HEK293 (cell line): ENCODE data around the gene FAM43A.

Source experiments
- CTCF ChIA-PET: fragments of 350-600 bp; formaldehyde crosslinking; extraction: SDS; loops from one replicate; lab custom pipeline; 2021; ENCODE audit warnings: antibody characterized with exemption; lab: Yijun Ruan, JAX
- POLR2A ChIA-PET: fragments of 300-600 bp; formaldehyde crosslinking; extraction: SDS; loops from one replicate; lab custom pipeline; 2020; ENCODE audit warnings: antibody characterized with exemption, inconsistent platforms; lab: Yijun Ruan, JAX
- H3K27ac ChIP-seq: fragments of 200-500 bp; sonication (Bioruptor generic); 2 replicates; pipeline ENCODE4 v1.5.1; 2014; ENCODE audit warnings: low read depth, low read length, control low read depth, inconsistent platforms; ENCODE audit errors: extremely low read depth
- H3K36me3 ChIP-seq, 2 experiments: fragments of 200-500 bp in 1 of 2; sonication (Bioruptor generic) in 1 of 2; 1 replicate in 1 of 2; 2 replicates in 1 of 2; pipeline ENCODE4 v1.5.1; 2014 to 2017; ENCODE audit warnings: inconsistent platforms in 2 of 2, low read length in 2 of 2; ENCODE audit not compliant: control insufficient read depth in 2 of 2, insufficient read depth in 1 of 2
- H3K4me1 ChIP-seq: fragments of 200-500 bp; sonication (Bioruptor generic); 2 replicates; pipeline ENCODE4 v1.5.1; 2014; ENCODE audit warnings: mild to moderate bottlenecking, low read length, inconsistent platforms; ENCODE audit not compliant: control insufficient read depth, insufficient read depth
- H3K4me3 ChIP-seq: 2 replicates; pipeline ENCODE4 v1.5.1; 2011; ENCODE audit warnings: low read depth, mild to moderate bottlenecking, control low read depth, low read length, moderate library complexity
- H3K9me3 ChIP-seq: fragments of 200-500 bp; sonication (Bioruptor generic); 2 replicates; pipeline ENCODE4 v1.5.1; 2014; ENCODE audit warnings: low read depth, low read length, inconsistent platforms; ENCODE audit not compliant: control insufficient read depth, insufficient read depth
- BCL11B ChIP-seq: fragments of 450-650 bp; formaldehyde crosslinking; IDR thresholded peaks from 2 replicates; pipeline ENCODE4 v1.5.1; 2016; ENCODE audit warnings: low read depth, missing biosample characterization, missing genetic modification characterization
- GLI2 ChIP-seq: fragments of 450-650 bp; formaldehyde crosslinking; IDR thresholded peaks from 2 replicates; pipeline ENCODE4; 2017; ENCODE audit warnings: missing biosample characterization, missing genetic modification characterization, low read depth, borderline replicate concordance
- HOXA7 ChIP-seq: sonication (generic); formaldehyde crosslinking; IDR thresholded peaks from 2 replicates; pipeline ENCODE4 v1.8.1; 2022; ENCODE audit warnings: missing genetic modification reagents, borderline replicate concordance
- WT1 ChIP-seq: fragments of 450-650 bp; formaldehyde crosslinking; IDR thresholded peaks from 2 replicates; pipeline ENCODE4 v1.5.1; 2016; ENCODE audit warnings: missing biosample characterization, missing genetic modification characterization
- ZBTB8A ChIP-seq: fragments of 450-650 bp; formaldehyde crosslinking; IDR thresholded peaks from 2 replicates; pipeline ENCODE4 v1.5.1; 2016; ENCODE audit warnings: missing biosample characterization, missing genetic modification characterization
- ZNF138 ChIP-seq: fragments of 450-650 bp; formaldehyde crosslinking; IDR thresholded peaks from 2 replicates; pipeline ENCODE4 v1.5.1; 2016; ENCODE audit warnings: missing biosample characterization, missing genetic modification characterization, borderline replicate concordance
- ZNF2 ChIP-seq: fragments of 450-650 bp; formaldehyde crosslinking; IDR thresholded peaks from 2 replicates; pipeline ENCODE4 v1.5.1; 2016; ENCODE audit warnings: missing biosample characterization, missing genetic modification characterization
- ZNF292 ChIP-seq: fragments of 450-650 bp; formaldehyde crosslinking; IDR thresholded peaks from 2 replicates; pipeline ENCODE4 v1.5.1; 2016; ENCODE audit warnings: low read depth, missing biosample characterization, missing genetic modification characterization, borderline replicate concordance
- ZNF324 ChIP-seq: fragments of 450-650 bp; formaldehyde crosslinking; IDR thresholded peaks from 2 replicates; pipeline ENCODE4 v1.5.1; 2016; ENCODE audit warnings: missing biosample characterization, missing genetic modification characterization
- ZNF354C ChIP-seq: fragments of 450-650 bp; formaldehyde crosslinking; IDR thresholded peaks from 2 replicates; pipeline ENCODE4 v1.5.1; 2016; ENCODE audit warnings: missing biosample characterization, missing genetic modification characterization, low read depth, borderline replicate concordance
- ZNF544 ChIP-seq: fragments of 450-650 bp; formaldehyde crosslinking; IDR thresholded peaks from 2 replicates; pipeline ENCODE4 v1.5.0; 2017; ENCODE audit warnings: missing biosample characterization, missing genetic modification characterization
- ZNF677 ChIP-seq: fragments of 450-650 bp; IDR thresholded peaks from 2 replicates; pipeline ENCODE4 v1.5.0; 2018; ENCODE audit warnings: missing biosample characterization, mild to moderate bottlenecking, missing genetic modification characterization, moderate library complexity
- TF ChIP-seq, protein P1 (sequence below): fragments of 450-650 bp; formaldehyde crosslinking; IDR thresholded peaks from 2 replicates; pipeline ENCODE4 v1.5.1; 2016; ENCODE audit warnings: missing biosample characterization, missing genetic modification characterization
- TF ChIP-seq, protein P2 (sequence below): fragments of 450-650 bp; formaldehyde crosslinking; IDR thresholded peaks from 2 replicates; pipeline ENCODE4 v1.5.1; 2016; ENCODE audit warnings: missing biosample characterization, missing genetic modification characterization
- TF ChIP-seq, protein P3 (sequence below): fragments of 450-650 bp; formaldehyde crosslinking; conservative IDR thresholded peaks from 2 replicates; pipeline ENCODE4 v1.5.1; 2016; ENCODE audit warnings: low read depth, missing biosample characterization, missing genetic modification characterization
- TF ChIP-seq, protein P4 (sequence below): IDR thresholded peaks from 2 replicates; pipeline ENCODE4 v1.6.1; 2011; ENCODE audit warnings: mild to moderate bottlenecking, low read depth, low read length, borderline replicate concordance
- TF ChIP-seq, protein P5 (sequence below): fragments of 450-650 bp; IDR thresholded peaks from 2 replicates; pipeline ENCODE4 v1.5.1; 2018; ENCODE audit warnings: missing biosample characterization, mild to moderate bottlenecking, missing genetic modification characterization
- TF ChIP-seq, protein P6 (sequence below): fragments of 450-650 bp; formaldehyde crosslinking; IDR thresholded peaks from 2 replicates; pipeline ENCODE4 v1.5.1; 2016; ENCODE audit warnings: missing biosample characterization, missing genetic modification characterization
- TF ChIP-seq, protein P7 (sequence below): fragments of 450-650 bp; formaldehyde crosslinking; IDR thresholded peaks from 2 replicates; pipeline ENCODE4 v1.5.1; 2016; ENCODE audit warnings: missing biosample characterization, missing genetic modification characterization, borderline replicate concordance

Gene FAM43A

DNA sequence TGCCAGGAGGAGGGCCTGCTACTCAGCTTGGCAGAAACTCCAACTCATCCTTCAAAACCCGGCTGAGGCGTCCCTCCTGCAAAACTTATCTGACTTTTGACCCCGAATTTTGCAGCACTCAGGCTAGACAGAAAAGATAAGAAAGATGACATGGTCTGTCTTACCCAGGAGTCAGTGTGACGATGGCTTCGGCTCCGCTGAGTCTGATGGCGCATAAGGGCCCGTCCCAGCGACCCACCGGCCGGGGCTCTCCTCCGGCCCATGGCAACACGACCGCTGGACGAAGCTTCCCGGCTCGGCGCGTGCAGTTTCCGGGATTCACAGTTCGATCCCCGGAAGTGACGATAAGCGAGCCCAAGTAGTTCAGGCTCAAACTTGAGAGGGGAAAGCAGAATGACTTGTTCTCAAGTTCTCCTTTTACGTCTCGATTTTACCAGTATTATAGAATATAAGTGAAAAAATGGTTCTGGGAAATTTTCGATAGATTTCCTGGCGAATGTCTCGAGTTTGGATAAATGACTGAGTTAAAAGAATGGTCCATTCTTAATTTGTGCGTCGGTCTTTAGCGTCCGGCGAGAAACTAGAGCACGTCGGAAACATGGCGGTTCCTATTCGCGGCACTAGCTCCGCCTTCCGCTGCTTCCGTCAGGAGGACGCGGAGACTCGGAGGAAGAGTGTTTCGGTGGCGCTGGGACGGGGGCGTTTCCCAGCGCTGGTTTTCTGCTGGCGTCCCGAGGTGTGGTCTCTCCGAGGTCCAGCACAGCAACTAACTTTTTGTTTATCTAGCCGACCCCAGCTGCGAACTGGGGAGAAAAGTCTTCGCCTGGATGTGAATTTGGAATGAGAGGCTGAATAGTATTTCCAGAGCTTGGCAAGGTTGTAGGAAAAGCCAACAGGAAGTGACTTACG is 13.5 kb upstream of the FAM43A start, which contains the start of gene LSG1 (continued):
- TF ChIP-seq, protein P1, sequence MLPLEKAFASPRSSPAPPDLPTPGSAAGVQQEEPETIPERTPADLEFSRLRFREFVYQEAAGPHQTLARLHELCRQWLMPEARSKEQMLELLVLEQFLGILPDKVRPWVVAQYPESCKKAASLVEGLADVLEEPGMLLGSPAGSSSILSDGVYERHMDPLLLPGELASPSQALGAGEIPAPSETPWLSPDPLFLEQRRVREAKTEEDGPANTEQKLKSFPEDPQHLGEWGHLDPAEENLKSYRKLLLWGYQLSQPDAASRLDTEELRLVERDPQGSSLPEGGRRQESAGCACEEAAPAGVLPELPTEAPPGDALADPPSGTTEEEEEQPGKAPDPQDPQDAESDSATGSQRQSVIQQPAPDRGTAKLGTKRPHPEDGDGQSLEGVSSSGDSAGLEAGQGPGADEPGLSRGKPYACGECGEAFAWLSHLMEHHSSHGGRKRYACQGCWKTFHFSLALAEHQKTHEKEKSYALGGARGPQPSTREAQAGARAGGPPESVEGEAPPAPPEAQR, result no peak
- TF ChIP-seq ZNF677 (no peak), BCL11B (tag by site-specific recombination) (peak; percentile 60), ZNF324 (tag by site-specific recombination) (peak; percentile 97), ZBTB8A (tag by site-specific recombination) (peak; percentile 52), WT1 (0 out of 2 replicates have a peak, but pooled peaks have one; percentile 27), GLI2 (tag by site-specific recombination) (0 out of 2 replicates have a peak, but pooled peaks have one; percentile 16), ZNF2 (peak; percentile 98)
- TF ChIP-seq, protein P2, sequence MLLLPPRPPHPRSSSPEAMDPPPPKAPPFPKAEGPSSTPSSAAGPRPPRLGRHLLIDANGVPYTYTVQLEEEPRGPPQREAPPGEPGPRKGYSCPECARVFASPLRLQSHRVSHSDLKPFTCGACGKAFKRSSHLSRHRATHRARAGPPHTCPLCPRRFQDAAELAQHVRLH (tag by site-specific recombination), result peak; percentile 69; the same call in 1 of the 2 replicates
- TF ChIP-seq, protein P3, sequence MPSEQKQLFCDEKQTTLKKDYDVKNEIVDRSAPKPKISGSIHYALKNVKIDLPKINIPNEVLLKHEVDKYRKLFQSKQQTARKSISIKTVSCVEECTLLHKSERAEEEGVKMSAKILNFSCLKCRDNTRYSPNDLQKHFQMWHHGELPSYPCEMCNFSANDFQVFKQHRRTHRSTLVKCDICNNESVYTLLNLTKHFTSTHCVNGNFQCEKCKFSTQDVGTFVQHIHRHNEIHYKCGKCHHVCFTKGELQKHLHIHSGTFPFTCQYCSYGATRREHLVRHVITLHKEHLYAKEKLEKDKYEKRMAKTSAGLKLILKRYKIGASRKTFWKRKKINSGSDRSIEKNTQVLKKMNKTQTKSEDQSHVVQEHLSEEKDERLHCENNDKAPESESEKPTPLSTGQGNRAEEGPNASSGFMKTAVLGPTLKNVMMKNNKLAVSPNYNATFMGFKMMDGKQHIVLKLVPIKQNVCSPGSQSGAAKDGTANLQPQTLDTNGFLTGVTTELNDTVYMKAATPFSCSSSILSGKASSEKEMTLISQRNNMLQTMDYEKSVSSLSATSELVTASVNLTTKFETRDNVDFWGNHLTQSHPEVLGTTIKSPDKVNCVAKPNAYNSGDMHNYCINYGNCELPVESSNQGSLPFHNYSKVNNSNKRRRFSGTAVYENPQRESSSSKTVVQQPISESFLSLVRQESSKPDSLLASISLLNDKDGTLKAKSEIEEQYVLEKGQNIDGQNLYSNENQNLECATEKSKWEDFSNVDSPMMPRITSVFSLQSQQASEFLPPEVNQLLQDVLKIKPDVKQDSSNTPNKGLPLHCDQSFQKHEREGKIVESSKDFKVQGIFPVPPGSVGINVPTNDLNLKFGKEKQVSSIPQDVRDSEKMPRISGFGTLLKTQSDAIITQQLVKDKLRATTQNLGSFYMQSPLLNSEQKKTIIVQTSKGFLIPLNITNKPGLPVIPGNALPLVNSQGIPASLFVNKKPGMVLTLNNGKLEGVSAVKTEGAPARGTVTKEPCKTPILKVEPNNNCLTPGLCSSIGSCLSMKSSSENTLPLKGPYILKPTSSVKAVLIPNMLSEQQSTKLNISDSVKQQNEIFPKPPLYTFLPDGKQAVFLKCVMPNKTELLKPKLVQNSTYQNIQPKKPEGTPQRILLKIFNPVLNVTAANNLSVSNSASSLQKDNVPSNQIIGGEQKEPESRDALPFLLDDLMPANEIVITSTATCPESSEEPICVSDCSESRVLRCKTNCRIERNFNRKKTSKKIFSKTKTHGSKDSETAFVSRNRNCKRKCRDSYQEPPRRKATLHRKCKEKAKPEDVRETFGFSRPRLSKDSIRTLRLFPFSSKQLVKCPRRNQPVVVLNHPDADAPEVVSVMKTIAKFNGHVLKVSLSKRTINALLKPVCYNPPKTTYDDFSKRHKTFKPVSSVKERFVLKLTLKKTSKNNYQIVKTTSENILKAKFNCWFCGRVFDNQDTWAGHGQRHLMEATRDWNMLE (tag by site-specific recombination), result peak; percentile 78
- TF ChIP-seq, protein P4, sequence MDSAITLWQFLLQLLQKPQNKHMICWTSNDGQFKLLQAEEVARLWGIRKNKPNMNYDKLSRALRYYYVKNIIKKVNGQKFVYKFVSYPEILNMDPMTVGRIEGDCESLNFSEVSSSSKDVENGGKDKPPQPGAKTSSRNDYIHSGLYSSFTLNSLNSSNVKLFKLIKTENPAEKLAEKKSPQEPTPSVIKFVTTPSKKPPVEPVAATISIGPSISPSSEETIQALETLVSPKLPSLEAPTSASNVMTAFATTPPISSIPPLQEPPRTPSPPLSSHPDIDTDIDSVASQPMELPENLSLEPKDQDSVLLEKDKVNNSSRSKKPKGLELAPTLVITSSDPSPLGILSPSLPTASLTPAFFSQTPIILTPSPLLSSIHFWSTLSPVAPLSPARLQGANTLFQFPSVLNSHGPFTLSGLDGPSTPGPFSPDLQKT, result peak; percentile 42; the same call in 1 of the 2 replicates

DNA sequence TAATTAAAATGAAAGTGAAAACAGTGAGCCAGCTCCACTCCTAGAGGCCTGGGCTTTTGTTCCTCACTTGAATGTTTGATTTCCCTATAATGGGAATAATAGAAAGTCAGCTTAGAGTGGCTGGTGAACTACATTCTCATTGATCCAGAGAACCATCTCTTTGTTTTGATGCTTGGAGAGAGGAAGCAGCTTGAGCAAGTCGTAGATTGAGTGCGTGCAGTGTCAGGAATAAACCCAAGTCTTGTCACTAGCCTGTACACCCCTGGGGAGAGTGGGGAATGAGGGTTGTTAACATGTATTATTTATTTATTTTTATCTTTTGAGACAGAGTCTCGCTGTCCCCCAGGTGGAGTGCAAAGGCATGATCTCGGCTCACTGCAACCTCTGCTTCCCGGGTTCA is 12.8 kb upstream of the FAM43A start:
- H3K4me3 ChIP-seq, result peak overlapping the region; percentile 86
- no peaks in the 10 kb centered on the region for H3K4me1 ChIP-seq
- no peaks in the 10 kb centered on the region for H3K9me3 ChIP-seq
- CTCF ChIA-PET, result interaction anchor here (0.9 to 4.6 kb wide), 4 partner anchors 10 to 65 kb away, joined by 3 to 32 read pairs (median 4); partner anchors contain the start of gene FAM43A
- no peak overlapping the region for H3K27ac ChIP-seq
- POLR2A ChIA-PET, result interaction anchor here (0.9 to 1.9 kb wide), 4 partner anchors 10 to 96 kb away, joined by 3 to 8 read pairs (median 4); partner anchors contain the start of gene FAM43A
- peaks cover 0 to 21% of the 10 kb centered on the region in 2 experiments; a peak in 2 of 3 replicates for H3K36me3 ChIP-seq
- TF ChIP-seq HOXA7 (CRISPR knock-in tag) (no peak), ZBTB8A (tag by site-specific recombination) (no peak), ZNF354C (tag by site-specific recombination) (no peak), ZNF292 (tag by site-specific recombination) (no peak), ZNF138 (tag by site-specific recombination) (no peak), ZNF544 (no peak)
- TF ChIP-seq, protein P5, sequence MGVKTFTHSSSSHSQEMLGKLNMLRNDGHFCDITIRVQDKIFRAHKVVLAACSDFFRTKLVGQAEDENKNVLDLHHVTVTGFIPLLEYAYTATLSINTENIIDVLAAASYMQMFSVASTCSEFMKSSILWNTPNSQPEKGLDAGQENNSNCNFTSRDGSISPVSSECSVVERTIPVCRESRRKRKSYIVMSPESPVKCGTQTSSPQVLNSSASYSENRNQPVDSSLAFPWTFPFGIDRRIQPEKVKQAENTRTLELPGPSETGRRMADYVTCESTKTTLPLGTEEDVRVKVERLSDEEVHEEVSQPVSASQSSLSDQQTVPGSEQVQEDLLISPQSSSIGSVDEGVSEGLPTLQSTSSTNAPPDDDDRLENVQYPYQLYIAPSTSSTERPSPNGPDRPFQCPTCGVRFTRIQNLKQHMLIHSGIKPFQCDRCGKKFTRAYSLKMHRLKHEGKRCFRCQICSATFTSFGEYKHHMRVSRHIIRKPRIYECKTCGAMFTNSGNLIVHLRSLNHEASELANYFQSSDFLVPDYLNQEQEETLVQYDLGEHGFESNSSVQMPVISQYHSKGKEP (tag by site-specific recombination), result no peak
- TF ChIP-seq, protein P6, sequence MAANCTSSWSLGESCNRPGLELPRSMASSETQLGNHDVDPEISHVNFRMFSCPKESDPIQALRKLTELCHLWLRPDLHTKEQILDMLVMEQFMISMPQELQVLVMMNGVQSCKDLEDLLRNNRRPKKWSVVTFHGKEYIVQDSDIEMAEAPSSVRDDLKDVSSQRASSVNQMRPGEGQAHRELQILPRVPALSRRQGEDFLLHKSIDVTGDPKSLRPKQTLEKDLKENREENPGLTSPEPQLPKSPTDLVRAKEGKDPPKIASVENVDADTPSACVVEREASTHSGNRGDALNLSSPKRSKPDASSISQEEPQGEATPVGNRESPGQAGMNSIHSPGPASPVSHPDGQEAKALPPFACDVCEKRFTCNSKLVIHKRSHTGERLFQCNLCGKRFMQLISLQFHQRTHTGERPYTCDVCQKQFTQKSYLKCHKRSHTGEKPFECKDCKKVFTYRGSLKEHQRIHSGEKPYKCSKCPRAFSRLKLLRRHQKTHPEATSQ (tag by site-specific recombination), result no peak
- TF ChIP-seq, protein P7, sequence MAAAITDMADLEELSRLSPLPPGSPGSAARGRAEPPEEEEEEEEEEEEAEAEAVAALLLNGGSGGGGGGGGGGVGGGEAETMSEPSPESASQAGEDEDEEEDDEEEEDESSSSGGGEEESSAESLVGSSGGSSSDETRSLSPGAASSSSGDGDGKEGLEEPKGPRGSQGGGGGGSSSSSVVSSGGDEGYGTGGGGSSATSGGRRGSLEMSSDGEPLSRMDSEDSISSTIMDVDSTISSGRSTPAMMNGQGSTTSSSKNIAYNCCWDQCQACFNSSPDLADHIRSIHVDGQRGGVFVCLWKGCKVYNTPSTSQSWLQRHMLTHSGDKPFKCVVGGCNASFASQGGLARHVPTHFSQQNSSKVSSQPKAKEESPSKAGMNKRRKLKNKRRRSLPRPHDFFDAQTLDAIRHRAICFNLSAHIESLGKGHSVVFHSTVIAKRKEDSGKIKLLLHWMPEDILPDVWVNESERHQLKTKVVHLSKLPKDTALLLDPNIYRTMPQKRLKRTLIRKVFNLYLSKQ (tag by site-specific recombination), result no peak
